Panc1 (cell line): ENCODE measurements around the gene C17orf67. TPM values are rescaled to one million over a fixed set of nuclear protein-coding genes. Genes with fewer than 3 reads are reported as not detected.

Experiments used
- ATAC-seq: fragments of 200-7000 bp; cut with Tn5 transposase; 2 replicates; pipeline ENCODE4 v1.9.1; 2020; ENCODE audit warnings: mild to moderate bottlenecking, moderate library complexity
- BruUV-seq: library from RNA; stranded (reverse); fragments of 400-500 nt; replicated peaks from 2 replicates; lab custom pipeline; 2021; lab: Mats Ljungman, UMichigan
- CTCF ChIA-PET: fragments of 300-600 bp; sonication (Branson Sonifier 250); formaldehyde crosslinking; loops from one replicate; lab custom pipeline; 2022; ENCODE audit warnings: antibody characterized with exemption; lab: Charles Lee
- POLR2A ChIA-PET: fragments of 300-600 bp; sonication (Branson Sonifier 250); formaldehyde crosslinking; loops from one replicate; lab custom pipeline; 2022; ENCODE audit warnings: antibody characterized with exemption; lab: Charles Lee
- DNase-seq: peaks from one replicate; pipeline ENCODE4 v3.0.0-alpha.2; 2010; ENCODE audit warnings: low read depth, low spot score
- H3K27ac ChIP-seq: 2 replicates; pipeline ENCODE4 v1.5.1; 2011; ENCODE audit warnings: mild to moderate bottlenecking, low read length, inconsistent platforms
- H3K27me3 ChIP-seq: fragments of 200-500 bp; sonication (Bioruptor generic); 2 replicates; pipeline ENCODE4 v1.6.0; 2014; ENCODE audit warnings: low read length, inconsistent platforms; ENCODE audit not compliant: control insufficient read depth, insufficient read depth
- H3K36me3 ChIP-seq: fragments of 200-500 bp; sonication (Bioruptor generic); 2 replicates; pipeline ENCODE4 v1.5.1; 2014; ENCODE audit warnings: inconsistent platforms, mild to moderate bottlenecking, low read length, moderate library complexity; ENCODE audit not compliant: control insufficient read depth, insufficient read depth
- H3K4me1 ChIP-seq: 2 replicates; pipeline ENCODE4 v1.5.1; 2011; ENCODE audit warnings: inconsistent platforms, mild to moderate bottlenecking, low read length, moderate library complexity; ENCODE audit not compliant: control insufficient read depth, insufficient read depth
- H3K4me3 ChIP-seq, 2 experiments: 2 replicates each; pipeline ENCODE4 v1.5.1; 2011 to 2012; ENCODE audit warnings: low read depth in 2 of 2, low read length in 2 of 2, mild to moderate bottlenecking in 2 of 2, inconsistent platforms in 1 of 2, moderate library complexity in 1 of 2
- H3K9me3 ChIP-seq: fragments of 200-500 bp; sonication (Bioruptor generic); 2 replicates; pipeline ENCODE4 v1.5.1; 2014; ENCODE audit warnings: low read depth, mild to moderate bottlenecking, inconsistent platforms, low read length, moderate library complexity; ENCODE audit not compliant: control insufficient read depth, insufficient read depth
- CTCF ChIP-seq: fragments of 450-650 bp; IDR thresholded peaks from 2 replicates; pipeline ENCODE4 v1.5.1; 2017; ENCODE audit warnings: mild to moderate bottlenecking
- POLR2AphosphoS5 ChIP-seq: IDR thresholded peaks from 2 replicates; pipeline ENCODE4 v1.6.1; 2012; ENCODE audit warnings: mild to moderate bottlenecking, low read depth, low read length, moderate library complexity
- REST ChIP-seq, 2 experiments: IDR thresholded peaks; 2 replicates each; pipeline ENCODE4 v1.6.1; 2011 to 2012; ENCODE audit warnings: low read depth in 2 of 2, control low read depth in 1 of 2, low read length in 1 of 2, mild to moderate bottlenecking in 1 of 2, moderate library complexity in 1 of 2; ENCODE audit not compliant: insufficient read depth in 1 of 2
- SIN3A ChIP-seq: IDR thresholded peaks from 2 replicates; pipeline ENCODE4 v1.6.1; 2012; ENCODE audit warnings: low read depth, mild to moderate bottlenecking, low read length, moderate library complexity, borderline replicate concordance; ENCODE audit not compliant: insufficient read depth
- TCF7L2 ChIP-seq: IDR thresholded peaks from 2 replicates; pipeline ENCODE4 v1.6.1; 2011; ENCODE audit warnings: mild to moderate bottlenecking, low read depth, low read length, inconsistent platforms
- in situ Hi-C: cut with HindIII; loops from 2 replicates; pipeline ENCODE4 v1.10.0; 2016; ENCODE audit warnings: low sequenced_read_pairs, low pct_unique_long_range_greater_than_20kb
- intact Hi-C: fragments of 100-400 bp; cut with micrococcal nuclease; formaldehyde crosslinking; loops from one replicate; pipeline ENCODE4 v1.10.0; 2022; ENCODE audit not compliant: unreplicated experiment
- total RNA-seq: library from RNA; stranded (reverse); gene quantifications from one replicate; pipeline ENCODE4 v1.2.1, GENCODE V29; 2021; ENCODE audit not compliant: unreplicated experiment

The C17orf67 gene
- total RNA-seq, 1 experiment from 2014 or later, result 3.4 TPM

GRCh38 chr17:56810343-56810742 lies 23.4 kb downstream of the C17orf67 start:
- in situ Hi-C loops, result no loop called here
- TF ChIP-seq POLR2AphosphoS5 (no peak), REST (IDR thresholded peaks at IDR 0.05; ENCODE audit: insufficient read depth in 1 of 2, low read depth in 2 of 2, low read length in 1 of 2) (no peak), CTCF (no peak), TCF7L2 (no peak), SIN3A (no peak)
- Histone ChIP-seq H3K27ac (no peak overlapping the region), H3K36me3 (no peaks in the 10 kb centered on the region), H3K27me3 (no peaks in the 10 kb centered on the region), H3K4me3 (no peak overlapping the region), H3K4me1 (no peaks in the 10 kb centered on the region), H3K9me3 (no peaks in the 10 kb centered on the region)
- no TSS peak for BruUV-seq
- ChIA-PET CTCF (no interaction called here), POLR2A (no interaction called here)
- ATAC-seq, result no peak
- no peak for DNase-seq
- intact Hi-C loops, result no loop called here

GRCh38 chr17:56809820-56810179 lies 23.9 kb downstream of the C17orf67 start:
- no peak for ATAC-seq

More at GRCh38 chr17:56809820-56810179, 23.9 kb downstream of the C17orf67 start:
- H3K4me3 ChIP-seq, result no peak overlapping the region
- CTCF ChIA-PET, result no interaction called here
- no peaks in the 10 kb centered on the region for H3K4me1 ChIP-seq
- H3K27me3 ChIP-seq, result no peaks in the 10 kb centered on the region
- H3K9me3 ChIP-seq, result no peaks in the 10 kb centered on the region
- BruUV-seq, result no TSS peak
- TF ChIP-seq CTCF (no peak), TCF7L2 (no peak)
- no peak overlapping the region for H3K27ac ChIP-seq
- no peaks in the 10 kb centered on the region for H3K36me3 ChIP-seq
- intact Hi-C loops (no loop called here), in situ Hi-C loops (no loop called here)
- POLR2A ChIA-PET, result no interaction called here
- no peak for DNase-seq
